Measurements from ENCODE around the gene TEX11. TPM values are rescaled to one million over a fixed set of nuclear protein-coding genes. Genes with fewer than 3 reads are reported as not detected.

Gene TEX11
- total RNA-seq, 8 experiments from 2014 or later, result 0.10 to 0.14 TPM; not detected in 6

DNA sequence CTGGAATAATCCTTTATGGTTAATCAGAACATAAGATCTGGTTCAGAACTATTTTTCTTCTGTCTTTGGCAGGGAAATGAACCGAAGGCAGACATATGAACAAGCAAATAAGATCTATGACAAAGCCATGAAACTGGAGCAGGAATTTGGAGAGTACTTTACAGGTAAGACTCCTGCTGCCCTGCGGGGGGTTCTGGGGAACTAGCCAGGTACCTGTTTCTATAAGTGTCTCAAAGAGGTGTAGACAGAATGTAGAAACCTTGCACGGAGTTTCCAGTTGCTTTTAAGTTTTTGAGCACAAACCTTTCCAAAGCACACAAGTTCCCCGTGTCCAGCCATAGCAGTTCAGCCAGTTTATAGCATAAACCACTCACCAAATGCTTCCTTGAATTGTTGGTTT is 407.7 kb downstream of the TEX11 start:
- ATAC-seq (replicated peaks in 6 of 8), result no peak
- 52 to 100% (median 75%) methylated on average over 1 to 3 of the region's 4 CpGs; no CpG with 5 or more reads in 6 of the 10 experiments for WGBS, 10 experiments
- Histone ChIP-seq H3K4me3 (no peak overlapping the region), H3K27ac (no peak overlapping the region), H3K4me1 (replicated peaks in 1 of 2) (no peaks in the 10 kb centered on the region)
- in situ Hi-C loops (cut with MboI; ENCODE audit: low pct_unique_long_range_greater_than_20kb in 2 of 9, low sequenced_read_pairs in 9 of 9, unreplicated experiment in 9 of 9), result no loop called here

GRCh38 chrX:70498129-70498528 is 410.4 kb downstream of the TEX11 start:
- no peak for ATAC-seq (replicated peaks in 6 of 8)
- H3K4me1 ChIP-seq (replicated peaks in 1 of 2), result no peaks in the 10 kb centered on the region
- 50 to 71% methylated on average over 1 of the region's 2 CpGs; no CpG with 5 or more reads in 8 of the 10 experiments for WGBS, 10 experiments
- in situ Hi-C loops (cut with MboI; ENCODE audit: low pct_unique_long_range_greater_than_20kb in 2 of 9, low sequenced_read_pairs in 9 of 9, unreplicated experiment in 9 of 9), result no loop called here
- no peak overlapping the region for H3K4me3 ChIP-seq
- H3K27ac ChIP-seq, result no peak overlapping the region

DNA sequence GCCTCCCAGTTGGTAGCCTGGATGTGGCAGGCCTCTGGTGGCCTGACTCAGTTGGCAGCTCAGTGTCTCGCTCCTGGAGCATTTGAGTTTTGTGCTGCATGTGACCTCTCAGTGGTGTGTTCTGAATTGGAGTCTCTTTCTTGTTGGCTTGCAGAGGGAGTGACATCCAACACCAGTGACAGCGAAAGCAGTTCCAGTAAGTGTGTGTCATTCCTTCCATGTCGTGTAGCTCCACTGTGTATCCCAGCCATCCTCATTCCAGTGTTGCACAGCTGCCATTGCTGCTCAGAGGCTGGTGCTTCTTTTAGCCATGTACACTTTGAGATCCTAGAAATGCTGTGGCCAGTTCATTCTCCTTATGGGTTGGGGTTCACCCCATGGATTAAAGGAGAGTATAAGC is 411.5 kb downstream of the TEX11 start:
- H3K27ac ChIP-seq, result no peak overlapping the region
- no peaks in the 10 kb centered on the region for H3K4me1 ChIP-seq (replicated peaks in 1 of 2)
- no peak overlapping the region for H3K4me3 ChIP-seq
- no peak for ATAC-seq (replicated peaks in 6 of 8)
- no CpG with 5 or more reads among the region's 3 CpGs for WGBS, 10 experiments
- in situ Hi-C loops (cut with MboI; ENCODE audit: low pct_unique_long_range_greater_than_20kb in 2 of 9, low sequenced_read_pairs in 9 of 9, unreplicated experiment in 9 of 9), result no loop called here

- no peak overlapping the region for H3K27ac ChIP-seq
- no peak for ATAC-seq (replicated peaks in 6 of 8)
- H3K4me1 ChIP-seq (replicated peaks in 1 of 2), result no peaks in the 10 kb centered on the region
- 0% methylated on average over 1 of the region's 5 CpGs; no CpG with 5 or more reads in 9 of the 10 experiments for WGBS, 10 experiments
- H3K4me3 ChIP-seq, result no peak overlapping the region
- in situ Hi-C loops (cut with MboI; ENCODE audit: low pct_unique_long_range_greater_than_20kb in 2 of 9, low sequenced_read_pairs in 9 of 9, unreplicated experiment in 9 of 9), result no loop called here
Observed at GRCh38 chrX:70496491-70496890, 412.0 kb downstream of the TEX11 start.

GRCh38 chrX:70494441-70494840 is 414.1 kb downstream of the TEX11 start:
- 72% methylated on average over 4 of the region's 4 CpGs; no CpG with 5 or more reads in 9 of the 10 experiments for WGBS, 10 experiments
- in situ Hi-C loops (cut with MboI; ENCODE audit: low pct_unique_long_range_greater_than_20kb in 2 of 9, low sequenced_read_pairs in 9 of 9, unreplicated experiment in 9 of 9), result no loop called here
- ATAC-seq (replicated peaks in 6 of 8), result peak in 4 of 8 experiments; percentile 22 to 99 (median 80)
- H3K4me1 ChIP-seq (replicated peaks in 1 of 2), result no peaks in the 10 kb centered on the region
- H3K4me3 ChIP-seq, result no peak overlapping the region
- H3K27ac ChIP-seq, result no peak overlapping the region

DNA sequence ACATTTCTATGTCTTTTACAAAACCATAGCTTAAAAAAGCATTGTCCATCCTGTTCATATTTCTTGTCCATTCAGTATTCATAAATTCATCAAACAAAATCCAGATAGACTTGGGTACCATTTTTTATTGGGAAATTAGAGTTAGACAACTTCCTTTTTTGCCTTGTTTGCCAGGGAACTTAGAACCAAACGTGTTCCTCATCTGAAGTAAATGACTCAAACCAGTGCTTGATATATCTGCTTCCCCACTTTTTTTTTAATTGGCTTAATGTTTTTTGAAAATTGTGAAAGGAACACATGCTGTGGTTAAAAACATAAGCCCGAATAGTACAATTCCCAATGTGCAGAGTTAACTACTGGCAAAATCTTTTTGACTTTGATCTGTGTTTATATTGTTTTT is 419.7 kb downstream of the TEX11 start:
- Histone ChIP-seq H3K27ac (no peak overlapping the region), H3K4me1 (replicated peaks in 1 of 2) (no peaks in the 10 kb centered on the region), H3K4me3 (no peak overlapping the region)
- in situ Hi-C loops (cut with MboI; ENCODE audit: low pct_unique_long_range_greater_than_20kb in 2 of 9, low sequenced_read_pairs in 9 of 9, unreplicated experiment in 9 of 9), result no loop called here
- no peak for ATAC-seq (replicated peaks in 6 of 8)
- whole genome bisulfite sequencing, 10 experiments, result 0 to 86% (median 40%) methylated on average over 1 to 2 of the region's 2 CpGs; no CpG with 5 or more reads in 3 of the 10 experiments

DNA sequence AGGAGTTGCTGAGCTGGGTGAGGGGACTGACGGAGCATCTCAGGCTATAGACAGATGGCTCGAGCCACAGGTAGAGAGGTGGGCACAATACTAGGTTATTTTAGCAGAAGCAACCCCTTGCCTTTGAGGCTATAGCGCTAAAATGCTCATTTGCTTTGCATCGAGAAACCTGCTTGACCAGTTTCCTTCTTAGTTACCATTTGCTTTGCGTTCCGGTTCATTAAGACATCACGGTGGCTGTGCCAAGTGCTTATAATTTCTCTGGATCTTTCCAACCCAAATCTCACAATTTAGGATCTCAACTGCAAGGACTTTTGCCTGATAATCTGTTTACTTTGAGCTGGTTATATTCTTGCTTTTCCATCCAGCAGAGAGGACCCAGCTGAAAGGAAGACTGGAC is 423.0 kb downstream of the TEX11 start:
- WGBS, 10 experiments, result 60 to 100% (median 80%) methylated on average over 1 to 5 of the region's 7 CpGs; no CpG with 5 or more reads in 5 of the 10 experiments
- H3K27ac ChIP-seq, result no peak overlapping the region
- in situ Hi-C loops (cut with MboI; ENCODE audit: low pct_unique_long_range_greater_than_20kb in 2 of 9, low sequenced_read_pairs in 9 of 9, unreplicated experiment in 9 of 9), result no loop called here
- no peak overlapping the region for H3K4me3 ChIP-seq
- ATAC-seq (replicated peaks in 6 of 8), result no peak
- peaks cover 0 to under 1% of the 10 kb centered on the region in 2 donors for H3K4me1 ChIP-seq (replicated peaks in 1 of 2)

GRCh38 chrX:70482300-70482699 is 426.2 kb downstream of the TEX11 start:
- ATAC-seq (replicated peaks in 6 of 8), result no peak
- in situ Hi-C loops (cut with MboI; ENCODE audit: low pct_unique_long_range_greater_than_20kb in 2 of 9, low sequenced_read_pairs in 9 of 9, unreplicated experiment in 9 of 9), result no loop called here
- peaks cover 20 to 26% of the 10 kb centered on the region in 2 donors for H3K4me1 ChIP-seq (replicated peaks in 1 of 2)
- H3K27ac ChIP-seq, result no peak overlapping the region
- no CpG with 5 or more reads among the region's 2 CpGs for WGBS, 10 experiments
- H3K4me3 ChIP-seq, result no peak overlapping the region

DNA sequence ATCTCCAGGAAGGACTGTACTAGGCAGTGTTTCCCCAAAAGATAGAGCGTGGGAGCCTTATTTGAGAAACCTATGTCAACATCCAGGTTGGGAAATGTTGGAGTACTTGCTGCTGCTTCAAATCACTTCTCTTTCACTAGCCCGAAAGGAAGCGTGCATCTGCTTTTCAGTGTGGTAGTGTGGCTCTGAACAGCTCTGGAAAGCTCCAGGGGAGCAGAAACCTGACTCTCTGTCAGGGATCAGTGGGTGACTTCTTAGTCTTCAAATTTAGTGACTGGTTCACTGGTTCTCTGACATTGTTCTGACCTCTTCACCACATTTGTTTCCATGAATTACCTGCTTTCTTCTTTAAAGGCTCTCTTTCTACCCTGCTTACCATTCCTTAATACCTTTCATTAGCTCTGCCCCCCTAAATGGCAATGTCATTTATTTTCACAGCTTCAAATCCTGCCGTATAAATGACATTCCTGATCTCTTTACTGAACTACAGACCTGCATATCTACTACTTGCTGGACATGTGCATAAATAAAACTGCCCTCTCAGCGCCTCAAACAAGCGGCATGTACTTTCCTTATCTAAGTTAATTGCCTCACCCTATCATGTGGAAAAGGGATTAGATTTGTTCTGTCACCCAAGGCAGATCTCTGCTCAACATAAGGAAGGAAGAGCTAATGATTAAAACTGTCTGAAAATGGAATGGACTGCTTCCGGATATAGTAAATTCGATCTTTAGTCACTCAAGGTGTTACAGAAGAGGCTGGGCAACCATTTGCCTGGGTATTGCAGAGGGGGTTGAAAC is 426.8 kb downstream of the TEX11 start:
- 55 to 100% (median 76%) methylated on average over 1 to 8 of the region's 8 CpGs; no CpG with 5 or more reads in 6 of the 10 experiments for WGBS, 10 experiments
- ATAC-seq (replicated peaks in 6 of 8), result no peak
- Histone ChIP-seq H3K4me1 (replicated peaks in 1 of 2) (peaks cover 26 to 28% of the 10 kb centered on the region in 2 donors), H3K27ac (no peak overlapping the region), H3K4me3 (no peak overlapping the region)
- in situ Hi-C loops (cut with MboI; ENCODE audit: low pct_unique_long_range_greater_than_20kb in 2 of 9, low sequenced_read_pairs in 9 of 9, unreplicated experiment in 9 of 9), result no loop called here

DNA sequence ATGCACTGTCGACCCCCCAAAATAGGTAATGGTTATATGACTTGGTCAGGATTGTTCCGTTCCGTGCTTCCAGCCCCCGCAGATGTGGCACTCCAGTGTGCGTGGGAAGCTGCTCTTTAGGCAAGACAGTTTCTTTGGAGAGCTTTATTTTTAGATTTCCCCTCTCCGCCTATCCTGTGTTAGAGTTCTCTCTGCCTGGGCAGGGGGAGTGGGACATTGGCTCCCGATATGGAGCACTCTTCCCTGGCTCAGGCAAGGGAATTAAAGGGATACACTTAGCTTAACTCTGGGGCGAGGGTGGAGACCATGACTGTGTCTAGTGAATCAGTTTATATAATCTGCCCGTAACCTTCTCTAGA is 427.9 kb downstream of the TEX11 start:
- H3K4me1 ChIP-seq (replicated peaks in 1 of 2), result peaks cover 28 to 29% of the 10 kb centered on the region in 2 donors
- 17 to 93% (median 58%) methylated on average over 1 to 9 of the region's 9 CpGs; no CpG with 5 or more reads in 6 of the 10 experiments for WGBS, 10 experiments
- H3K27ac ChIP-seq, result no peak overlapping the region
- H3K4me3 ChIP-seq, result no peak overlapping the region
- ATAC-seq (replicated peaks in 6 of 8), result no peak
- in situ Hi-C loops (cut with MboI; ENCODE audit: low pct_unique_long_range_greater_than_20kb in 2 of 9, low sequenced_read_pairs in 9 of 9, unreplicated experiment in 9 of 9), result no loop called here

DNA sequence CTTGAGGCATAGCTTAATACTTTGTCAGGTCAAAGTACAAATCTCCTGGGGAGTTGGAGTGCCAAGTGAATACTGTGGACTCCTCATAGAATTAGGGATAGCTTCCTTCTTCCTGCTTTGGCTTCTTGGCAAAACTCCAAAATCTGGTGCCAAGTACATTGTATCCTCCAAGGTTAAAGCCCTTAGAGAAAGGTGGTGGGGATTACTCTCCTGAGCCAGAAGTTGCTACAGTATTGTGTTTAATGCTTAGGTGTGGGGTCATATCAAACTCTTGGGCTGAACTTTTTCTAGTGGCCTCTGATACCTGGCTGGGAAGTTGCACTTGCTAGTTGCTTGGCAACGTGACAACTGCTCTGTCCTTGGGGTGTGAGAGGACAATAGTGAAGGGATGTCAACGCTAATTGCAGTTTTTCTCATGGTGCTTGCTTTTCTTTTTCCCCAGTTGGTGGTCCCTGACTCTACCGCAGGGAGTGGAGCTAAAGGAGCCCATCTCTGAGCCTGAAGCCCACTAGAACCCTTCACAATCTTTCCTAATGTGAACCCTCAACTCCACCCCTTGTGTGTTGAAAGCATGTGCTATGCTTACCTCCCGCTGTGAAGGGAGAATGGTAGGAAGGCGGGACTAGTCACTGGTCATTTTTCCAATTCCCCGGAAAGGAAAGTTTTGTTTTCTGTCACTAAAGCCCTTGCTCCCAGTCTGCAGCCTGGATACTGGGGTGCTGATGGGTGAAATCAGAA is 428.4 kb downstream of the TEX11 start:
- Histone ChIP-seq H3K4me3 (no peak overlapping the region), H3K4me1 (replicated peaks in 1 of 2) (peaks cover 28 to 29% of the 10 kb centered on the region in 2 donors), H3K27ac (no peak overlapping the region)
- in situ Hi-C loops (cut with MboI; ENCODE audit: low pct_unique_long_range_greater_than_20kb in 2 of 9, low sequenced_read_pairs in 9 of 9, unreplicated experiment in 9 of 9), result no loop called here
- 38 to 100% methylated on average over 1 to 5 of the region's 6 CpGs; no CpG with 5 or more reads in 8 of the 10 experiments for WGBS, 10 experiments
- ATAC-seq (replicated peaks in 6 of 8), result no peak

GRCh38 chrX:70479247-70479921 is 429.1 kb downstream of the TEX11 start:
- no peak overlapping the region for H3K4me3 ChIP-seq
- 0 to 46% (median 42%) methylated on average over 2 to 3 of the region's 4 CpGs; no CpG with 5 or more reads in 7 of the 10 experiments for WGBS, 10 experiments
- H3K4me1 ChIP-seq (replicated peaks in 1 of 2), result peaks cover 28 to 29% of the 10 kb centered on the region in 2 donors
- ATAC-seq (replicated peaks in 6 of 8), result peak; percentile 33 to 86 (median 62)
- in situ Hi-C loops (cut with MboI; ENCODE audit: low pct_unique_long_range_greater_than_20kb in 2 of 9, low sequenced_read_pairs in 9 of 9, unreplicated experiment in 9 of 9), result no loop called here
- H3K27ac ChIP-seq, result no peak overlapping the region

Data from motor neuron (in vitro differentiated cells).